ENCODE measurements around the gene STARD5.

- no peak for TF ChIP-seq CTCF (IDR thresholded peaks at IDR 0.05)
- no peak for TF ChIP-seq EZH2 (IDR thresholded peaks at IDR 0.05; ENCODE audit: borderline replicate concordance, insufficient read depth, low read depth, low read length, poor library complexity, severe bottlenecking)
Measured at GRCh38 chr15:81288040-81288439, 35.9 kb downstream of the STARD5 start.

All from B cell (primary cell).